B cell (primary cell): ENCODE results near the gene CHAT. TPM values are rescaled to one million over a fixed set of nuclear protein-coding genes. Genes with fewer than 3 reads are reported as not detected.

Source experiments
- ATAC-seq: fragments of 200-7000 bp; cut with Tn5 transposase; one replicate; pipeline ENCODE4 v1.10.0; 2021; ENCODE audit warnings: low read depth, mild to moderate bottlenecking, moderate number of reproducible peaks, moderate library complexity
- CTCF ChIA-PET: fragments of 350-600 bp; sonication (Branson Sonifier 250); formaldehyde crosslinking; loops from one replicate; lab custom pipeline; 2021; ENCODE audit warnings: antibody characterized with exemption, inconsistent platforms; lab: Charles Lee
- POLR2A ChIA-PET: fragments of 350-600 bp; sonication (Branson Sonifier 250); formaldehyde crosslinking; loops from one replicate; lab custom pipeline; 2021; ENCODE audit warnings: antibody characterized with exemption; lab: Charles Lee
- DNase-seq: peaks from one replicate; pipeline ENCODE4 v3.0.0; 2013
- H2AFZ ChIP-seq: 2 replicates; pipeline ENCODE4 v1.6.1; 2012; ENCODE audit warnings: mild to moderate bottlenecking, low read depth, low read length; ENCODE audit not compliant: insufficient read depth, poor library complexity, severe bottlenecking
- H3K27ac ChIP-seq, 2 donors: 1 replicate in 1 of 2; 2 replicates in 1 of 2; pipeline ENCODE4 v1.5.1; 2012 to 2013; ENCODE audit warnings: low read length in 2 of 2, mild to moderate bottlenecking in 2 of 2, moderate library complexity in 1 of 2
- H3K27me3 ChIP-seq, 4 experiments: fragments of 200-600 bp in 1 of 4; sonication (generic) in 1 of 4; replicated peaks in 1 of 4; 1 replicate in 2 of 4; 2 replicates in 2 of 4; pipeline versions ENCODE4 v1.6.1 to v1.7.0; 2013 to 2016; ENCODE audit warnings: low read length in 3 of 4, mild to moderate bottlenecking in 2 of 4, mixed read lengths in 1 of 4, moderate library complexity in 1 of 4; ENCODE audit not compliant: insufficient read depth in 4 of 4, control insufficient read depth in 3 of 4; ENCODE audit errors: control extremely low read depth in 1 of 4
- H3K36me3 ChIP-seq, 2 experiments: replicated peaks in 1 of 2; 1 replicate in 1 of 2; 2 replicates in 1 of 2; pipeline versions ENCODE4 v1.6.1 to v1.7.1; 2013; ENCODE audit warnings: low read length in 1 of 2; ENCODE audit not compliant: insufficient read depth in 2 of 2, control insufficient read depth in 1 of 2; ENCODE audit errors: control extremely low read depth in 1 of 2, extremely low read depth in 1 of 2
- H3K4me1 ChIP-seq, 2 donors: fragments of 200-600 bp in 1 of 2; sonication (generic) in 1 of 2; 1 replicate in 1 of 2; 2 replicates in 1 of 2; pipeline versions ENCODE4 v1.5.1 to v1.6.1; 2013 to 2017; ENCODE audit warnings: low read length in 2 of 2; ENCODE audit not compliant: control insufficient read depth in 2 of 2, insufficient read depth in 2 of 2
- H3K4me2 ChIP-seq: replicated peaks from 2 replicates; pipeline ENCODE3; 2012; ENCODE audit warnings: mild to moderate bottlenecking, low read depth, low read length; ENCODE audit not compliant: poor library complexity, severe bottlenecking
- H3K4me3 ChIP-seq, 5 experiments: fragments of 200-600 bp in 1 of 5; sonication (generic) in 1 of 5; 1 replicate in 3 of 5; 2 replicates in 2 of 5; pipeline versions ENCODE4 v1.5.1 to v1.7.0; 2011 to 2016; ENCODE audit warnings: low read length in 4 of 5, mild to moderate bottlenecking in 4 of 5, low read depth in 2 of 5, control low read depth in 1 of 5, moderate library complexity in 1 of 5; ENCODE audit not compliant: insufficient read depth in 1 of 5; ENCODE audit errors: control extremely low read depth in 1 of 5, extremely low read depth in 1 of 5
- H3K79me2 ChIP-seq: fragments of 200-600 bp; sonication (generic); one replicate; pipeline ENCODE4 v1.6.0; 2016; ENCODE audit warnings: low read length; ENCODE audit not compliant: control insufficient read depth, insufficient read depth
- H3K9ac ChIP-seq: fragments of 200-600 bp; sonication (generic); 2 replicates; pipeline ENCODE4 v1.6.1; 2017; ENCODE audit warnings: mild to moderate bottlenecking, low read length, moderate library complexity
- H3K9me3 ChIP-seq, 3 donors: one replicate each; pipeline versions ENCODE4 v1.6.1 to v1.7.1; 2013; ENCODE audit warnings: low read length in 2 of 3; ENCODE audit not compliant: control insufficient read depth in 2 of 3, insufficient read depth in 1 of 3; ENCODE audit errors: control extremely low read depth in 1 of 3
- H4K20me1 ChIP-seq: 2 replicates; pipeline ENCODE4 v1.6.0; 2012; ENCODE audit warnings: mild to moderate bottlenecking, low read length; ENCODE audit not compliant: insufficient read depth, control insufficient read depth, poor library complexity, severe bottlenecking
- H3K27ac Mint-ChIP-seq: one replicate; pipeline ENCODE4 v1.8.0; 2021; ENCODE audit warnings: mixed read lengths
- H3K27me3 Mint-ChIP-seq: one replicate; pipeline ENCODE4 v1.8.0; 2021; ENCODE audit warnings: mixed read lengths
- H3K4me1 Mint-ChIP-seq: one replicate; pipeline ENCODE4 v1.8.0; 2021; ENCODE audit warnings: mixed read lengths
- H3K4me3 Mint-ChIP-seq: one replicate; pipeline ENCODE4 v1.8.0; 2021; ENCODE audit warnings: mixed read lengths
- H3K9me3 Mint-ChIP-seq: one replicate; pipeline ENCODE4 v1.8.0; 2022; ENCODE audit warnings: mixed read lengths; ENCODE audit not compliant: insufficient read depth
- CTCF ChIP-seq: fragments of 200-600 bp; IDR thresholded peaks from one replicate; pipeline ENCODE4 v1.8.0; 2022; ENCODE audit warnings: antibody characterized with exemption, mild to moderate bottlenecking
- EZH2 ChIP-seq: IDR thresholded peaks from 2 replicates; pipeline ENCODE4 v1.6.1; 2012; ENCODE audit warnings: borderline replicate concordance, low read depth, mild to moderate bottlenecking, moderate library complexity, low read length; ENCODE audit not compliant: insufficient read depth, poor library complexity, severe bottlenecking
- WGBS: methylation state at CpG from one replicate; pipeline ENCODE4 v1.1.5; 2013; ENCODE audit warnings: missing lambda C conversion rate; ENCODE audit not compliant: insufficient coverage; 5-methylcytosine and 5-hydroxymethylcytosine counted together
- intact Hi-C: fragments of 100-400 bp; cut with micrococcal nuclease; formaldehyde crosslinking; loops from one replicate; pipeline ENCODE4 v1.10.0; 2022
- polyA plus RNA-seq: library from polyadenylated mRNA; depleted of rRNA; stranded (reverse); fragments of >200 nt; gene quantifications from 2 replicates; pipeline ENCODE4 v1.2.3, GENCODE V29; 2012
- total RNA-seq, 2 donors: library from RNA; stranded (reverse); fragments of 120-200 nt in 1 of 2; gene quantifications; 1 replicate in 1 of 2; 2 replicates in 1 of 2; pipeline versions ENCODE4 v1.2.3 to v1.2.4, GENCODE V29; 2013 to 2022

The CHAT gene
- total and polyA plus RNA-seq, 2 donors (not counting 1 experiment from before 2014, with no cell fraction given) = not detected

GRCh38 chr10:49632406-49633317 lies 18.8 kb downstream of the CHAT start:
- TF ChIP-seq EZH2 (no peak), CTCF (no peak)
- no peak overlapping the region for H3K4me2 ChIP-seq
- ChIA-PET POLR2A (no interaction called here), CTCF (no interaction called here)
- Mint-ChIP-seq H3K27me3 (peaks cover 6% of the 10 kb centered on the region), H3K9me3 (no peaks in the 10 kb centered on the region), H3K4me3 (no peak overlapping the region), H3K4me1 (no peaks in the 10 kb centered on the region), H3K27ac (no peak overlapping the region)
- no peak overlapping the region for H3K4me3 ChIP-seq
- 64% methylated on average over 10 of the region's 12 CpGs for WGBS
- intact Hi-C loops = no loop called here
- H3K79me2 ChIP-seq = no peaks in the 10 kb centered on the region
- no peaks in the 10 kb centered on the region for H4K20me1 ChIP-seq
- peaks cover 0 to 2% (median 0%) of the 10 kb centered on the region in 4 experiments for H3K27me3 ChIP-seq
- H3K9me3 ChIP-seq = peaks cover 0 to 4% (median 0%) of the 10 kb centered on the region in 3 donors
- no peak overlapping the region for H2AFZ ChIP-seq
- H3K9ac ChIP-seq = no peak overlapping the region
- H3K4me1 ChIP-seq = no peaks in the 10 kb centered on the region
- ATAC-seq = no peak
- DNase-seq = no peak
- no peaks in the 10 kb centered on the region for H3K36me3 ChIP-seq
- H3K27ac ChIP-seq = no peak overlapping the region
